ENCODE measurements around the gene SCLY.

DNA sequence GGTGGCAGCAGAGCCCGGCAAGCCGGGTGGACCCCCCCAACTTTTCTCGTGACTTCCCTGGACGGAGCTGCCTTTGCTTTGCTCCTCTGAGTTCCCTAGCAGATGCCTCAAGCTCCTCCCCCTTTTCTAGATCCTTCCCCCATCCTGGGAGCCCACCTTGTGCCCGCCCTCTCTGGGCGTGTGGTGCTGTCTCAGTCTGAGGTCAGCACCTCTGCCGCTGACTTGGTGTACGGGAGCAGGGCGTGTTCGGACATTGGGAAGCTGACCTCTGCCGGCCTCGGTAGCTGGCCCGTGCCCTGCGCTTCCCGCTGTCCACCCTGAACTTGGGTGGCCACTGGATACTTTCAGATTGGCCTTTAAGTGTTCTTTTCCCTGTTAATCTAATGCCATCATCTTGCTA is 19.7 kb downstream of the SCLY start:
- no peak for TF ChIP-seq CTCF (IDR thresholded peaks at IDR 0.05 in 2 of 3, conservative IDR thresholded peaks at IDR 0.05 in 1 of 3; ENCODE audit: borderline replicate concordance in 1 of 3, insufficient read depth in 1 of 3, low read depth in 2 of 3, low read length in 2 of 3)
- no peak for TF ChIP-seq EZH2 (IDR thresholded peaks at IDR 0.05)
- TF ChIP-seq YY1 (IDR thresholded peaks at IDR 0.05; ENCODE audit: extremely low read depth, insufficient replicate concordance, low read depth, low read length), result no peak
- TF ChIP-seq POLR2A (IDR thresholded peaks at IDR 0.05; ENCODE audit: borderline replicate concordance, extremely low read depth, insufficient read depth, insufficient read length), result no peak
- TF ChIP-seq FOSL1 (IDR thresholded peaks at IDR 0.05; ENCODE audit: low read depth), result no peak
- TF ChIP-seq, protein P1, sequence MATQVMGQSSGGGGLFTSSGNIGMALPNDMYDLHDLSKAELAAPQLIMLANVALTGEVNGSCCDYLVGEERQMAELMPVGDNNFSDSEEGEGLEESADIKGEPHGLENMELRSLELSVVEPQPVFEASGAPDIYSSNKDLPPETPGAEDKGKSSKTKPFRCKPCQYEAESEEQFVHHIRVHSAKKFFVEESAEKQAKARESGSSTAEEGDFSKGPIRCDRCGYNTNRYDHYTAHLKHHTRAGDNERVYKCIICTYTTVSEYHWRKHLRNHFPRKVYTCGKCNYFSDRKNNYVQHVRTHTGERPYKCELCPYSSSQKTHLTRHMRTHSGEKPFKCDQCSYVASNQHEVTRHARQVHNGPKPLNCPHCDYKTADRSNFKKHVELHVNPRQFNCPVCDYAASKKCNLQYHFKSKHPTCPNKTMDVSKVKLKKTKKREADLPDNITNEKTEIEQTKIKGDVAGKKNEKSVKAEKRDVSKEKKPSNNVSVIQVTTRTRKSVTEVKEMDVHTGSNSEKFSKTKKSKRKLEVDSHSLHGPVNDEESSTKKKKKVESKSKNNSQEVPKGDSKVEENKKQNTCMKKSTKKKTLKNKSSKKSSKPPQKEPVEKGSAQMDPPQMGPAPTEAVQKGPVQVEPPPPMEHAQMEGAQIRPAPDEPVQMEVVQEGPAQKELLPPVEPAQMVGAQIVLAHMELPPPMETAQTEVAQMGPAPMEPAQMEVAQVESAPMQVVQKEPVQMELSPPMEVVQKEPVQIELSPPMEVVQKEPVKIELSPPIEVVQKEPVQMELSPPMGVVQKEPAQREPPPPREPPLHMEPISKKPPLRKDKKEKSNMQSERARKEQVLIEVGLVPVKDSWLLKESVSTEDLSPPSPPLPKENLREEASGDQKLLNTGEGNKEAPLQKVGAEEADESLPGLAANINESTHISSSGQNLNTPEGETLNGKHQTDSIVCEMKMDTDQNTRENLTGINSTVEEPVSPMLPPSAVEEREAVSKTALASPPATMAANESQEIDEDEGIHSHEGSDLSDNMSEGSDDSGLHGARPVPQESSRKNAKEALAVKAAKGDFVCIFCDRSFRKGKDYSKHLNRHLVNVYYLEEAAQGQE (IDR thresholded peaks at IDR 0.05; ENCODE audit: low read depth), result no peak
- no peak for TF ChIP-seq ATF3 (IDR thresholded peaks at IDR 0.05)
